ENCODE results near the gene ZNF652.
"Not testable (repeated sequence)": the region's sequence is repeated elsewhere in the genome, so short reads cannot be mapped to it uniquely, and the experiment has no call there.

The ZNF652 gene

GRCh38 chr17:49298371-49298976 is 63.6 kb downstream of the ZNF652 start:
- no peak for DNase-seq

DNA sequence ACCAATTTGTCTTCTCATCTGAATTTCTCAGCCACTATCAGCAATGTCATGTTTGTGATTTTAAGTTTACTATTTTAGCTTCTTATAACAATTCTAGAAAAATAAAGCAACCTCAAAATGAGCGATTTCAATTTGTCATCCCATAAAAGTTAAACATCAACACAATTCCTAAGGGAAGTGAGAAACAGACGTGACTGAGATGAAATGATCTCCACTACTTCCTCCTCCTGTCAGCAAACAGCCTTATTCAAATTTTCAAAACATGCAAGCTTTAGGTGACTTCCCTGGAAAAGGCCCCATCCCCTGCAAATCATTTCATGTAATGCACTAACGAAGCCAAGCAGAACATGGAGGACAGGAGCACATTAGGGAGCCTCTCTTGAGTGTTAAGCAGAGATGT is 64.9 kb downstream of the ZNF652 start:
- DNase-seq = no peak

- peak; percentile 65 for DNase-seq
Measured at GRCh38 chr17:49294122-49294521, 67.9 kb downstream of the ZNF652 start.

DNA sequence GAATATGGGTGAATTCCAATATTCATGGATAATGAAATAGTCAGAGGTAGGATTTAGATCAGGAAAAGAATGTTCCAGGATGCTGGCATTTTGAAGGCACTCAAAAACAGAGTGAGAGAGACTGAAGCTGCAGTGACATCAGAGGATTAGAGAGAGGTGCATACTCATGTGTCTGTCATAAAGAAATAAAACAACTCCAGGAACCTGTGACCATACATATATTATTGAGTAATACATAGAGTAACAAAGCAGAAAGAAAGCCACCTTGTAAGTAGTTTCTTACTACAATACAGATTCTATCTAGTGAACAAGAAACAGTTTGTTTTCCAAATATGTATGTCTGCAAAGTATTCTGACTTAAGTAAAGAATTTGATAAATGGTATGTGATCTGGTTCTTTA is 69.1 kb downstream of the ZNF652 start:
- no peak for DNase-seq

DNA sequence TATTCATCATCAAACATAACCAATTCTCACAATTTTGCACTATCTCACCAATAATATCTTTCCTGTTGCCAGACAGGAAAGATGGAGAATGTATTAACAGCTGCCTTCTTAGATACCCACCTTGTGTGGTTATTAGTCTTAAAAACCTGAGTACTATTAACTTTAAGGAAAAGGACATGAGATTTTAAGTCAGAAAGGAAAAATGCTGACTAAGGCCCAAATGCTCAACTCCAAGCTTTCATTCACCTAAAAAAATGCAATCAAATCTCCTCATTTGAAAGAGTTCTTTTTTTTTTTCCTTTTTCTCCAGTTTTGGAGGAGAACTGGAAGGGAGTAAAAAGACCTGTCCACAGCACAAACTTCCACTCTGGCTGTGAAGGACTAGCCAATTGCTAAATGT is 70.1 kb downstream of the ZNF652 start:
- no peak for DNase-seq

- DNase-seq = peak; percentile 75
Measured at GRCh38 chr17:49290690-49291359, 71.2 kb downstream of the ZNF652 start.

DNA sequence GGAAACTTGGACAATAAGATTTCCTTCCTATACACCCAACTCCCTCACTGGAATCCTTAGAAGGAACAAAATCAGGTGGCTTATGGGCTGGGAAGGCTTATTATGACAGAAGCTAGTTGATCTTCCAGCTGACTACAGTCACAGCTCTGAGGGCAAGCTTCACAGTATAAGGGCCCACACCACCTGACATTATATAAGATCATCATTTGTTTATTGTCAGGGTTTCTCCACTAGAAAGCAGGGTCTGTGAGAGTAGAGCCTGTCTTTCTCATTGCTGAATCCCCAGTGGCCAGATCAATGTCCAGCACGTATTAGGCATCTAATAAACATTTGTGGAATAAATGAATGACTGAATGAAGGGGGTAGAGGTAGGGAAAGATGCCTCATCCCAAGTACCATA is 73.7 kb downstream of the ZNF652 start:
- no peak for DNase-seq

- no peak for DNase-seq
Measured at GRCh38 chr17:49287481-49287880, 74.6 kb downstream of the ZNF652 start.

- DNase-seq = not testable (repeated sequence)
Measured at GRCh38 chr17:49286261-49286973, 75.6 kb downstream of the ZNF652 start.

DNA sequence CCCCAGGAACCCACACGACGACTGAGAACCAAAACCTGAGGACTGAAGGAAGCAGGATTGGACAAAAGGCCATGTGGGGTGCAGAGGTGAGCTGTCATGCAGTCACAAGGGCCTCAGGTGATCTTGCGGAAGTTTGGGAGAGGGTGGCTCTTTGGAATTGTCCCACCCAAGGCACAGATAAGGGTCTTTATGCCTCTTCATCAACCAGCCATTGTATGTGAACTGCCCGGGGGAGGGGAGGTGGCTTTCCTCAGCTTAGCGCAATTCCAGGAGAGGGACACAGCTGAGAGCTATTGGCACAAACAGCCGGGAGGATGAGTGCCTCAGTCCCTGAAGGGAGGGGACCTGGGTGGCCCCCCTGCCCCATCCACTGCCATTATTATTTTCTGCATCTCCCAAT is 76.3 kb downstream of the ZNF652 start:
- DNase-seq = no peak

- DNase-seq = no peak
Measured at GRCh38 chr17:49280918-49281317, 81.1 kb downstream of the ZNF652 start.

DNA sequence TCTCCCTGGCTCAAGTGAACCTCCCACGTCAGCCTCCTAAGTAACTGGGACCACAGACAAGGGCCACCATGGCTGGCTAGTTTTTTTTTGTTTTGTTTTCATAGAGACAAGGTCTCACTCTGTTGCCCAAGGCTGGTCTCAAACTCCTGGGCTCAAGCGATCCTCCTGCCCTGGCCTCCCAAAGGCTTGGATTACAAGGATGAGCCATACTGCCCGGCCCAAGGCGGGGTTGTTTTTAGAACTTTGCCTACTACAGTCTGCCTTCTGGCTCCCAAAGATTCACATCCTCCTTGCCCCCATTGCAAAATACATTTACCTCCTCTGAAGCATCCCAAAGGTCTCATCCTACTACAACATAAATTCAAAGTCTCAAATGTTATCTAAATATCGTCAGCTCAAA is 82.0 kb downstream of the ZNF652 start:
- DNase-seq = no peak

GRCh38 chr17:49279263-49280015 is 82.6 kb downstream of the ZNF652 start:
- DNase-seq = not testable (repeated sequence)

DNA sequence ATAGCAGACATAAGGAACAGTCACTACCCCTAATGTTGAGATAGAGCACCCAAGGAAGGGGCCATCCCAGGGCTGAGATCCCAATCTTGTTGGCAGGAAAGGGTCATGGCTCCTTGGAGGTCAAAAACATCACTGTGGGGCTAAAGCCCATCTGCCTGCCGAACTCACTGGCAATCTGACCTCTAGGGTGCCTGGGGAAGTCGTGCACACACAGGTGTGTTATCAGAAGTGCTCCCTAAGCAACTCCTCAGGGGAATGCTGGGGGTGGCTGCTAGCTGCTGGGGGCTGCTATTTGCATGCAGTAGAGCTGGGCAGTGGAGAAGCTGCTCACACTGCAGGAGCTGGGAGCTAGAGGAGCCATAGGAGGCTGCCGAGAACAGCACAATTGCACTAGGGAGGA is 84.0 kb downstream of the ZNF652 start:
- no peak for DNase-seq

- no peak for DNase-seq
Measured at GRCh38 chr17:49277638-49278037, 84.4 kb downstream of the ZNF652 start.

- not testable (repeated sequence) for DNase-seq
Measured at GRCh38 chr17:49275981-49276380, 86.1 kb downstream of the ZNF652 start.

- no peak for DNase-seq
Measured at GRCh38 chr17:49269356-49269755, 92.7 kb downstream of the ZNF652 start.

GRCh38 chr17:49267912-49268311 is 94.1 kb downstream of the ZNF652 start:
- no peak for DNase-seq

GRCh38 chr17:49266233-49266632 is 95.8 kb downstream of the ZNF652 start:
- no peak for DNase-seq

DNA sequence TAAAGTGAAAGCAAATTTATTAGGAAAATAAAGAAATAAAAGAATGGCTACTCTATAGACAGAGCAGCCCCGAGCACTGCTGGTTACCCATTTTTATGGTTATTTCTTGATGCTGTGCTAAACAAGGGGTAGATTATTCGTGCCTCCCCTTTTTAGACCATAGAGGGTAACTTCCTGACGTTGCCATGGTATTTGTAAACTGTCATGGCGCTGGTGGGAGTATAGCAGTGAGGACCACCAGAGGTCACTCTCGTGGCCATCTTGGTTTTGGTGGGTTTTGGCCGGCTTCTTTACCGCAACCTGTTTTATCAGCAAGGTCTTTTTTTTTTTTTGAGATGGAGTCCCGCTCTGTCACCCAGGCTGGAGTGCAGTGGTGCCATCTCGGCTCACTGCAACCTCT is 100.5 kb downstream of the ZNF652 start:
- not testable (repeated sequence) for DNase-seq

DNA sequence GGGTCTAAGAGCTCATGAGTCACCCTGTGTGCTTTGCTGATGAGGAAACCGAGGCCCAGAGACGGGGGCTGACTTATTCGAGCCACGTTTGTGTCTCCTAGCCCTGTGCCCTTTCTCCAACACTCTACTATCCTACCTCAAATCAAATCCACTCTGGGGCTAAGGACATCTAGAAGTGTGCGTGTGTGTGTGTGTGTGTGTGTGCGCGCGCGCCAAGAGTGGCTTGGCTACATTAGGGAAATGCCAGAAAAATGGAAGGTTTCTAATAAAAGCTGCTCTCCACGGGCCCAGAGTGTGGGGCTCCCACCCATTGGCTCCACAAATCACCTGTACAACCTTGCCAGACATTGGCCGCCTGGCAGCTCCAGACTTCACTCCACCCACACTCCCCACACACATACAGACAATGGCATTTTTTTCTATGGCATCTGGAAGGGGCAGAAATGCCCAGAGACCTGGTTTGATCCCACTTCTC is 101.2 kb downstream of the ZNF652 start:
- no peak for DNase-seq

GRCh38 chr17:49260011-49260816 is 101.8 kb downstream of the ZNF652 start:
- DNase-seq = peak; percentile 83

GRCh38 chr17:49259663-49260010 is 102.4 kb downstream of the ZNF652 start:
- peak; percentile 21 for DNase-seq
